NCI-H2029 treated with DMSO at 0.1 percent for 48 hours (cell line): ENCODE data around the gene GRIN2A.
A peak's percentile ranks its signal among the peaks of the same experiment; 100 is the strongest.

Source experiments
- DNase-seq: peaks from one replicate; lab custom pipeline; 2025; lab: John Stamatoyannopoulos, UW

Gene GRIN2A

DNA sequence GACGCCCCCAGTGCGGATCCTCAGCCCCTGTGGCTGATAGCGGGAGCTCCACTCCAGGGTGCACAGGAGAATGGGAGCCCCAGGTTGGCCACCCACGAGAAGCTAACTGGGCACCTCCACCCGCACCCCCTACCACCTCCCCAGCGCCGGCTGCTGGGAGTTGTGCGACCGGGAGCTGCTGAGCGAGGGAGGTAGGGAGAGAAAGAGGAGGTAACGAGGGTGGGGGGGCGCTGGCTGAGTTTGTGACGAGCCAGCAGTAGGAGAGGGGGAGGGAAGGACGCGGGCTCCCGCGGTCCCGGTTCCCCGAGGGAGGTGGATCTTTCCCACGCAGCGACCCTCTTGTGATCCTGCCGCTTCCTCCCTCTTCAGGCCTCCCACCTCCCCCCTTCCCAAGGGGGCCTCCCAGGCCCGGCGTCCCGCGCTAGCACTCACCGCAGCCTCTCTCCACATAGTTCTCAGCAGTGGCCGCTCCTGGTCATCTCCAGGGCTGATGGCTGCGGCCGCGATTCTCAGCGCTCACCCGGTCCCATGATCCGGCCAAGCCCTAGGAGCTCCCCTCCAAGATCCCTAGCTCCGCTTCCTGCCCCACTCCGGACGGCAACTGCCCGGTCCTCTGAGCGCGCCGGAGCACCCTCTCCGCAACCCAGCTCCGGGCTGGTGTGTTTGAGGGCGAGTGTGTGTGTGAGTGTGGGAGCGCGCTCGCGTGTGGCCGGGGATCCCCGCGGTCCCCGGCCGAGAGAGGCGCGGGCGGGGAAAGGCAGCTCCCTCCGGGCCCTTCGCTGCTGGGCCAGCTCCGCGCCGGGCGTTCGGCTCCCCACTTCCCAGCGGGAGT lies at the start of gene GRIN2A:
Gene GRIN2A, minus strand, starts transcription at position 207 of the 832 bp plus-strand sequence. CDS start 2,017 bp downstream, outside the sequence.
- DNase-seq = no peak

- DNase-seq = no peak
Observed at GRCh38 chr16:10231563-10231962, 49.3 kb upstream of the GRIN2A start.

DNA sequence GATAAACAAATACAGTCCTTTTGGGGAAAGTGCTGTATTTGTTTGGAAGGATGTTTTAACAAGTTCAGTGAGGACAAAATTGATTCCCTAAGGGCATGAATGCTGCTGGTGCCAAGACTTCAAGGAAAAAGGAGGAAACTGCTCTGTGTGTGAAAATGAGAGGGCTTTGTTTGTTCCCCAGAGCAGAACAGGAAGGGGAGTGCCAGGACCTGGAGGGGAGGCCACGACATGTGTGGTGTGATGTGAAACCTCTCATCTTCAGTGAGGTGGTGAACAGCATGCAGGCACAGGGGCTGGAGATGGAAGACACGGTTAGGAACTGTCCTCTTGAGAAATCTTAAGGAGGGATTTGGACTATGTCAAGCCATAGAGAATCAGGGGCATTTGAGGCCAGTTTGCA lies 46.6 kb upstream of the GRIN2A start:
- peak; percentile 5 for DNase-seq

DNA sequence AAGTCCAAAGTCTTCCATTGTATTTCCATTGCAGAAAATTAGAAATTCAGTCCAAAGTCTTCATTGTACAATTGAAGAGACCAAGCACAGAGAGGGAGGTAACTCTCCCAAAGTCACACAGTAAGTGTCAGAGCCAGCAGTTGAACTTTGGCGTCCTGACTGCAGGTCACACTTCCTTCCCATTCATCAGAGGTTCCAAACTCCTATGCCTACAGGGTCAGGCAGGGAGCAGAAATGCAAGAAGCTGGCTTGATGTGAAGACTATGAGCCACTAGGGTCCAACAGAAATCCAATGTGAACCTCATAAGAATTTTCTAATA lies 44.7 kb upstream of the GRIN2A start:
- DNase-seq = no peak

DNA sequence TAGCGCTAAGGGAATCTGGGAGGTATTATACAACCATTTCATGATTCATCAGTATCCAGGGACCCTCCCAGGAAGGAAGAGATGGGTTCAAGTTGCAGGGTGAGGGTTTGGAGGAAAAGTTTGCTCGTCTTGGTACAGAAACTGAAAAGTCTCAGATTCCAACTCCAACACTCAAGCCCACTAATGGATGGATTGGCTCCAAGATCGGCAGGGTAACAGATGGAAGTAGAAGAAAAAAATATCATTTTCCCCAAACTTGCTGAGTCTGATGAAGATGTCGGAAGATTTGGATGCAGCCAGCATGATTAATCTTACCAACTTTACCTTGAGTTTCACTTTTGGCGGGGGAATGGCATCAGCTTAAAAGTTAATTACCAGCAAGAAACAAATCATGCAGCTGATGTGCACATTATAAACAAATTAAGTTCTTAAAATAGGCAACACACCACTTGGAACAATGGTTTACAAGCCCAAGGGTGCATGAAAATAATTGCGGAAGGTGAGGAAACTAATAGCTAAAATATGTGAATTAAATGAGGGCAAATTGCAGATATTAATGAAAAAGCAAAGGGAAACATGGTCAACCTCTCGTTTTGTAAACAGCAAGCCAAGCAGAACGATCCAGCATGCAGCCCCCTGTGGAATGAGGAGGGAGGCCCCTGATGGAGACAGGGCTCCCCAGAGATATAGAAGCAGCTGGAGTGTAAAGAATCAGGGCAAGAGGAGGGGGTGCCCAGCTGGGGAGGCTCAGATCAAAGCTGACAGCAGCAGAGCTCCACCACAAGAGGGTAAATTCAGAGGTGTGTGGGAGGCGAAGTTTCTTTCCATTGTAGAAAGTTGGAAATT lies 44.1 kb upstream of the GRIN2A start:
- no peak for DNase-seq

- DNase-seq = no peak
Observed at GRCh38 chr16:10225653-10226052, 43.4 kb upstream of the GRIN2A start.

DNA sequence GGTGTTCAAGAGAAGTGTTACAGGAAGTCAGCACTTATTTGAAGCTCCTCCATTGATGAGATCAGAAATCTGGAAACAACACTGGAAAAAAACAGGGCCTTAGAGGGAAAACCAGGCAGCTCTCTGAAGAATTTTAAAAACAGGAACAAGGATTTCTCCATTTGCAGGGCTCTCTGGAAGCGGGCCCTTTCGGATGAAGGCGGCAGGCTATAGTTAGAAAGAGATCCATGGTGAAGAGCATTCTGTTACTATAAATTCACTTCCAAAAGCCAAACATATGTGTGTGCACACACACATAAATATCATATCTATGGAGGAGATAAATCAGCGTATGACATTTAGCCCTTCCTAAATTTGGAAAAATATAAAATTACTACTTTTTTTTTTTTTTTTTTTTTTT lies 42.6 kb upstream of the GRIN2A start:
- DNase-seq = no peak

DNA sequence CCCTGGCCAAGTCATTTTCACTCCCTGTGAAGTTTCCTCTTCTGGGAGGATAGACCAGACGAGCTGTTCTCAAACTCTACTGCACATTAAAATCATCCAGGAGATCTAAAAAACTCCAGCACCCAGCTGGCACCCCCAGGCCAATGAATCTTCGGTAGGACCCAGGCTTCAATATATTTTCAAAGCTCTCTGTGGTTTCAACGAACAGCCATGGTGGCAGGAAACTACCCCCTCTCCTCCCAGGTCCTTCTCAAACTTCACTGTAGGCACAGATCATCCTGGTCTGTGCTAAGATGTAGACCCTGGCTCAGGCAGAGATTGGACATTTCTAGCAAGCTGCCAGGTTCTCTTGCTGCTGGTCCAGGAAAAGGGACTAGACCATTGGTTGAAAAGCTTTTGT lies 38.7 kb upstream of the GRIN2A start:
- DNase-seq = no peak

DNA sequence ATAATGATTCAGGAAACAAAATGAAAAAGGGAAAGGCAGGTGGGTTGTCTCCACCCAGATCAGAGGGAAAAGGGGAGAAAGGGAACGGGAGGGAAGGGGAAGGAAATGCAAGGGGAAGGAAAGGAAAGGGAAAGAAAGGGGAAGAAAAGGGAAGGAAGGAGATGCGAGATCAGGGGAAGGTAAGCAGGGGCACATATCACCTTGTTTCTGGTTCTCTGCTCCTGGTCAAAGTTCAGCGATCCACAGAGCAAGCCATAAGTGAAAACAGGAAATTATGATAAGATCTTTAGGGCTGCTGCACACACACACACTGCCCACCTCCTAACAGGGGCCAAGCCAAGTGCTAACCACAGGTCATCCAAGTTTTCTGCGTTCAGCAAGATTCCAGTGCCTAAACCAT lies 37.5 kb upstream of the GRIN2A start:
- DNase-seq = no peak

DNA sequence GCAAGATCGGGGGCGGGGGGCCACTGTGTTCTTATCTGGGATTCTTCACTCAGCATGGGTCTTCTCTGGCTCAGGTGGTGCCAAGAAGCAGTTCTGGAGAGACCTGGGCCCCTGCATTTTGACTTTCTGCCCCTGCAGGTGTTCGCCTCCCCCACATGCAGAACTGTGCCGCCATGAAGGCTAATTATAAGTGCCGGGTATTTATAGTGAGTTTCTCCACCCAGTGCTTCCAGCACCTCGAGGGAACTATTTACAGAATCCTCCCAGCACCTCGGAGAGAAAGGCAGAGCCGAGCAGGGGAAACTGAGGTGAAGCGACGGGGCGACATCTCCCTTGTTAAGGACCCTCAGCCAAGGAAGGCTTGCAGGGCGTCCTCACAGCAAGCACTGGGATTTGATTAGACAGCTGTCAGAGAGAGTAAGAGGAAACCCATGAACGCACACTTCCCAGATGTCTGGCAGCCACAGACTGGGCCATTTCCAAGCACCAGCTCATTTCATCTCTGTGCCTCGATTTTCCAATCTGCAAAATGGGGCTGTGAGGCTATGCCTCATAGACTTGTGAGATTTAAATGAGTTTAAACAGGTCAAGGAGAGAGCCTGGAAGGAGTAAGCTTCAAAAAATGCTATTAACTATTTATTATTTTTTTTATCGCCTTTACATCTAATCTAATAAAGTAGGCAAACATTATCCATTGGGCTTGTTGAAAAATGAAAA lies 36.4 kb upstream of the GRIN2A start:
- DNase-seq = no peak

- no peak for DNase-seq
Observed at GRCh38 chr16:10213748-10214147, 31.5 kb upstream of the GRIN2A start.

GRCh38 chr16:10210944-10211343 lies 28.7 kb upstream of the GRIN2A start:
- no peak for DNase-seq

DNA sequence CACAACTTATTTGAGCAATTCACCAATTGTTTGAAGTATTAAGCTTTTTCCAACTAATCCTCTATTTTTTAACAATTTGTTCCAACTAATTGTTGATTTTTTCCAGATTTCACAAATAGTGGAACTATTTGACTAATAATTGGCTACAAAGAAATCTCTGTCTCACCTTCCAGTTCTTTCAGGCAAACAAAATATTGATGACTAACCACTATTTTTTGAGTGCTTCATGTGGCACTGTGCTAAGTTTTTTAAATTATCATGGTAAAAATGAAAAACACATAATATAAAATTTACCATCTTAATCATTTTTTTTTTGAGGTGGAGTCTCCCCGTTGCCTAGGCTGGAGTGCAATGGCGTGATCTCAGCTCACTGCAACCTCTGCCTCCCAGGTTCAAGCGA lies 24.6 kb upstream of the GRIN2A start:
- DNase-seq = no peak

DNA sequence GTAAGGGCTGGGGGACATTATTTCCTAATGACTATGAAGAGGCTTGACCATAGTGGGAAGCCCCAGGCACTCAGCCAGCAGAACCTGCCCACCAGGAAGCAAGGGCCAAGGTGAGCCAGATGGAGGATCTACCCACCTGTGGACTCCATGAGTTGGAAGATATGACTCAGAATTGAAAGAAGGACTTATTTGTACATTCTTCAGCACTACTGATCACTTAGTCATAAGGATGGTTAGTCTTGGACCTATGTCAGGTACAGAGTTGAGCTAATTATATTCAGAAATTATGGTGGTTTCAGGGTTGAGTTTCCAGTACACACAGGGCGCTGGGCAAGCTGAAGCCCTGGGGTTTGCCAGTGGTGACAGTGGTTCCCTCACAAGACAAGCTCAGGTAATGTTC lies 24.0 kb upstream of the GRIN2A start:
- no peak for DNase-seq

GRCh38 chr16:10205688-10206087 lies 23.5 kb upstream of the GRIN2A start:
- DNase-seq = no peak

DNA sequence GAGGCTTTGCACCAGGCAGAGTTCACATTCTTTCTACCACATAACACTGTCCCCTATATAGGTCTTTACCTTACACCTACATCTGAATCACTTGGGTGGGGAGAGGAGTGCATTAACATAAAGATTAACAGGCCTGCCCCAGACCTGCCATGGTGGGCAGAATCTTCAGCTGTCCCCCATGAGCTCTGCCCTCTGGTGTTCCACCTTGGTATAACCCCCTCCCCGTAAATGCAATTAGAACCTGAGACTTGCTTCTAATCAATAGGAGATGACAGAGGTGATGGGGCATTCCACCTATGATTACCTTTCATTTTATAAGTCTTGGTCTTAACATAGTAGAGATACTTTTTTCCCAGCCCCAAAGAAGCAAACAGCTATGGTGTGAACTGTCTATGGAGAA lies 20.4 kb upstream of the GRIN2A start:
- DNase-seq = no peak

GRCh38 chr16:10200637-10201586 lies 18.7 kb upstream of the GRIN2A start:
- DNase-seq = no peak

DNA sequence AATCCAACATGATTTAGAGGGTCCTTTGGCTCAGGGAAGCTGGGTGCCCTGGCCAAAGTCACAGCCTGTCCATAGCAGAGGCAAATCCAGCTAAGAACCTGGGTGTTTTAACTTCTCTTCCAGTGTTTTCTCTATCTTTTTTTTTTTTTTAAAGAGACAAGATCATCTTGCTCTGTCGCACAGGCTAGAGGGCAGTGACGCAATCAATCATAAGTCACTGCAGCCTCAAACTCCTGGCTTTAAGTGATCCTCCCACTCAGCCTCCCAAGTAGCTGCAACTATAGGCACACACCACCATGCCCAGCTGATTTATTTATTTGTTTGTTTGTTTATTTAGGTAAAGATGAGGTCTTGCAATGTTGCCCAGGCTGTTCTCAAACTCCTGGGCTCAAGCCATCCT lies 14.8 kb upstream of the GRIN2A start:
- no peak for DNase-seq

DNA sequence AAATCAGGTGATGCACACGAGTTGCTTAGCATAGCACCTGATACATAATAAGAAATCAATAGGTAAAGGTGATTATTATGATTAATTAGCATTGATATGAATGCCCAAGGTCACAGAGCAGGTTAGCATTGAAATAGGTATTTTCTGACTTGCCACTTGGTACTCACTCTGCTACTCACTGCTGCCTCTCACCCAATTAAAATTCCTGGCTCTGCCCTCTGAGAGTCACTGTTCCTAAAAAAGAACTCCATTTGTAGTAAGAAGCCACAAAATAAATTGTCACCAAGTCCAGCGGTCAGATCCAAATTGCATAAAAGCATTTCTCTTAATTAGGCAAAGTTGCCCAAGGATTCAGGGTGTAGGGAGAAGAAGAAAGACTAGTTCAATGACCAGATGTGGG lies 8.9 kb upstream of the GRIN2A start:
- DNase-seq = no peak

DNA sequence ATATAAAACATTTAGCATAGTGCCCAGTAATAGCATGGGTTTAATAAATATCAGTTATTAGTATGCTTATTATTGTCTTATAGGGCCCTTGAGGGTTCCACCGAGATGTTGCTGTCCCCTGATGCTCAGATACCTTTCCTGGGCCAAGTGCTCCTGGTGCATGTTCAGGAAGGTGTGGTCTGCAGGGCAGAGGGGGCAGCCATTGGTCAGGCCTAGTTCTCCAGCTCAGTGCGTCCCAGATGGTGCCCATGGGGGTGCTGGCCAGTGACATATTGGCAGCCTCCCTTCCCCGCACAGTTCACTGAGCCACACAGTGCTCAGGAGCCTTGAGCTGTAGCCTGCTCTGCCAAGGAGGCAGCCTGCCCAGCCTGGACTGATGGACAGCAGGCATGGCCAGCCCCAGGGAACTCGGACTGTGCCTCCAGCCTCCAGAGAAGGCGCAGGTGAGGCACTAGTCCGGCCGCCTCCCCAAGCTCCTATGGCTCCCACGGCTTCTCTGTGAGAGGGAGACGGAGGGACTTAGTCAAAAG lies 7.7 kb upstream of the GRIN2A start:
- no peak for DNase-seq

- DNase-seq = no peak
Observed at GRCh38 chr16:10188236-10188635, 6.0 kb upstream of the GRIN2A start.
